GM12878 (cell line): Measurements from ENCODE around the gene KRTAP10-10. TPM values are rescaled to one million over a fixed set of nuclear protein-coding genes. Genes with fewer than 3 reads are reported as not detected.

Source experiments
- ATAC-seq: fragments of 200-7000 bp; cut with Tn5 transposase; 3 replicates; pipeline ENCODE4 v1.9.1; 2020; ENCODE audit warnings: mild to moderate bottlenecking, moderate library complexity
- BruUV-seq: library from RNA; stranded (reverse); fragments of 400-500 nt; replicated peaks from 2 replicates; lab custom pipeline; 2021; lab: Mats Ljungman, UMichigan
- CTCF ChIA-PET: fragments of 300-600 bp; sonication (Branson Sonifier 250); formaldehyde crosslinking; extraction: SDS; loops from one replicate; lab custom pipeline; 2021; ENCODE audit warnings: inconsistent platforms; lab: Yijun Ruan, JAX
- POLR2A ChIA-PET: fragments of 350-600 bp; formaldehyde crosslinking; extraction: SDS; loops from one replicate; lab custom pipeline; 2021; ENCODE audit warnings: inconsistent platforms; lab: Charles Lee
- RAD21 ChIA-PET: fragments of 300-600 bp; sonication (Branson Sonifier 250); formaldehyde crosslinking; loops from one replicate; lab custom pipeline; 2023; ENCODE audit warnings: antibody characterized with exemption; ENCODE audit not compliant: unreplicated experiment; lab: Charles Lee
- SMC1A ChIA-PET: fragments of 300-600 bp; sonication (Branson Sonifier 250); formaldehyde crosslinking; loops from one replicate; lab custom pipeline; 2023; ENCODE audit not compliant: unreplicated experiment, uncharacterized antibody; lab: Charles Lee
- DNase-seq: peaks from one replicate; pipeline ENCODE4 v3.0.0-alpha.2; 2011; ENCODE audit warnings: low read depth, low spot score
- FAIRE-seq: peaks from 3 replicates; lab custom pipeline; 2011; peaks lifted over from hg19 to GRCh38; lab: Jason Lieb, UNC
- H2AFZ ChIP-seq: 2 replicates; pipeline ENCODE4 v1.6.0; 2011; ENCODE audit warnings: low read depth, low read length, control low read depth; ENCODE audit not compliant: control insufficient read depth
- H3K27ac ChIP-seq: 2 replicates; pipeline ENCODE4 v1.5.1; 2011; ENCODE audit warnings: control low read depth; ENCODE audit not compliant: control insufficient read depth, insufficient read depth
- H3K27me3 ChIP-seq, 2 experiments: replicated peaks in 1 of 2; 2 replicates each; pipeline versions ENCODE4 v1.6.0 to v1.6.1; 2011; ENCODE audit warnings: low read length in 1 of 2; ENCODE audit not compliant: control insufficient read depth in 2 of 2, insufficient read depth in 2 of 2
- H3K36me3 ChIP-seq, 2 experiments: 2 replicates each; pipeline ENCODE4 v1.5.1; 2011; ENCODE audit warnings: low read length in 1 of 2; ENCODE audit not compliant: control insufficient read depth in 2 of 2, insufficient read depth in 2 of 2
- H3K4me1 ChIP-seq: 2 replicates; pipeline ENCODE4 v1.6.1; 2011; ENCODE audit warnings: mild to moderate bottlenecking, low read length, moderate library complexity, mixed read lengths; ENCODE audit not compliant: control insufficient read depth, insufficient read depth
- H3K4me2 ChIP-seq: 2 replicates; pipeline ENCODE4 v1.6.0; 2011; ENCODE audit warnings: control low read depth; ENCODE audit not compliant: control insufficient read depth, insufficient read depth
- H3K4me3 ChIP-seq: fragments of 200-600 bp; sonication (generic); 2 replicates; pipeline ENCODE4 v1.5.1; 2016
- H3K79me2 ChIP-seq: 2 replicates; pipeline ENCODE4 v1.6.0; 2011; ENCODE audit warnings: low read length; ENCODE audit not compliant: control insufficient read depth, insufficient read depth
- H3K9ac ChIP-seq: 2 replicates; pipeline ENCODE4 v1.8.0; 2011; ENCODE audit warnings: low read length, control low read depth, mixed read lengths; ENCODE audit not compliant: control insufficient read depth, insufficient read depth
- H3K9me3 ChIP-seq: replicated peaks from 3 replicates; pipeline ENCODE4 v1.5.1; 2011; ENCODE audit warnings: mild to moderate bottlenecking, low read length; ENCODE audit not compliant: control insufficient read depth, insufficient read depth
- H4K20me1 ChIP-seq: 2 replicates; pipeline ENCODE4 v1.6.0; 2011; ENCODE audit not compliant: control insufficient read depth, insufficient read depth
- BHLHE40 ChIP-seq, 2 experiments: fragments of 450-650 bp in 1 of 2; IDR thresholded peaks; 2 replicates each; pipeline ENCODE4 v1.6.1; 2011 to 2017; ENCODE audit warnings: low read depth in 2 of 2, borderline replicate concordance in 1 of 2, improper control_type of control experiment in 1 of 2, low read length in 1 of 2, mild to moderate bottlenecking in 1 of 2
- CBX5 ChIP-seq: sonication (generic); IDR thresholded peaks from 2 replicates; pipeline ENCODE4 v1.6.1; 2016; ENCODE audit warnings: low read depth, moderate library complexity, mild to moderate bottlenecking, inconsistent platforms
- KLF5 ChIP-seq: fragments of 450-650 bp; IDR thresholded peaks from 2 replicates; pipeline ENCODE4 v1.6.1; 2014; ENCODE audit warnings: mild to moderate bottlenecking; ENCODE audit not compliant: partially characterized antibody
- NBN ChIP-seq: fragments of 450-650 bp; IDR thresholded peaks from 2 replicates; pipeline ENCODE4 v1.6.1; 2016
- STAT1 ChIP-seq: fragments of 450-650 bp; conservative IDR thresholded peaks from 2 replicates; pipeline ENCODE4 v1.6.1; 2014; ENCODE audit warnings: antibody characterized with exemption, mild to moderate bottlenecking
- TBL1XR1 ChIP-seq: IDR thresholded peaks from 2 replicates; pipeline ENCODE4 v1.6.1; 2012; ENCODE audit warnings: low read depth, low read length, improper control_type of control experiment
- WGBS: methylation state at CpG from one replicate; pipeline ENCODE4 v1.1.6; 2016; ENCODE audit warnings: low lambda C conversion rate; ENCODE audit not compliant: insufficient replicate concordance, insufficient coverage; ENCODE audit errors: missing lambda C conversion rate; 5-methylcytosine and 5-hydroxymethylcytosine counted together
- in situ Hi-C: fragments of 300-500 bp; cut with MboI; formaldehyde crosslinking; loops from 9 replicates; pipeline ENCODE4 v1.14.3; 2018; ENCODE audit warnings: mixed read lengths
- intact Hi-C: fragments of 100-400 bp; cut with micrococcal nuclease; formaldehyde crosslinking; loops from one replicate; pipeline ENCODE4 v1.14.2; 2022; ENCODE audit not compliant: unreplicated experiment
- polyA plus RNA-seq, 11 experiments: library from polyadenylated mRNA; depleted of rRNA in 4 of 11; unstranded in 6 of 11; stranded (reverse) in 5 of 11; fragments of >200 nt; fragmentation: Nextera tagmentation in 4 of 11; fragmentation: Illumina TruSeq in 1 of 11; extraction: Ambion mirVana in 4 of 11; extraction: Trizol in 1 of 11; gene quantifications; 1 replicate in 1 of 11; 2 replicates in 10 of 11; pipeline versions ENCODE4 v1.2.1 to v1.2.3, GENCODE V29; 2011 to 2016; ENCODE audit warnings: inconsistent platforms in 2 of 11, missing spikeins in 2 of 11, low read depth in 1 of 11
- total RNA-seq, 4 experiments: library from RNA; depleted of rRNA in 3 of 4; stranded (reverse); fragments of >200 nt in 3 of 4; fragmentation: Illumina TruSeq in 1 of 4; extraction: Trizol in 1 of 4; gene quantifications; 2 replicates each; pipeline versions ENCODE4 v1.2.1 to v1.2.3, GENCODE V29; 2013 to 2021
- TF ChIP-seq, protein P1 (sequence below): fragments of 450-650 bp; IDR thresholded peaks from 2 replicates; pipeline ENCODE4 v1.6.1; 2017; ENCODE audit warnings: mild to moderate bottlenecking
- TF ChIP-seq, protein P2 (sequence below): fragments of 450-650 bp; IDR thresholded peaks from 2 replicates; pipeline ENCODE4 v1.6.1; 2017; ENCODE audit warnings: mild to moderate bottlenecking, low read depth, inconsistent platforms; ENCODE audit not compliant: poor library complexity, severe bottlenecking

The KRTAP10-10 gene
- total and polyA plus RNA-seq, 10 of the 15 experiments (the other 5 are each of a cell fraction or from before 2014, with no cell fraction given) = not detected

DNA sequence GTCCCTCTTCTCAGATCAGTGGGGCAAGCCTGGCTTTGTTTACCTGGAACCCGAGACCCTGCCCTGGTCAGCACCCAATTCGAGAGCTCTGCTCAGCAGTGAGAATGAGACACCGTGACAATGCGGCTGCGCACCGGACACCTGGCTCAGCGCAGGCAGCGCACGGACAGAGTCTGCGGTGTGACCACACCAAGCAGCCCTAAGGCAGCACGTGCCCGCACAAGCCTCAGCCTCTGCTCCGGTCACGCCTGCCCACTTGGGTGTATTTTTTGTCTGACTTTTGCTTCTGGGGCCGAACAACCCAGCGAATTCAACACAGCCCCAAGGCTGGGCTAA lies 20.6 kb upstream of the KRTAP10-10 start:
- DNase-seq = no peak
- H3K27me3 ChIP-seq = no peaks in the 10 kb centered on the region
- ChIA-PET CTCF (no interaction called here), POLR2A (no interaction called here), SMC1A (no interaction called here), RAD21 (no interaction called here)
- no peak for FAIRE-seq
- H3K79me2 ChIP-seq = no peaks in the 10 kb centered on the region
- no peak overlapping the region for H3K9ac ChIP-seq
- ATAC-seq = no peak
- TF ChIP-seq CBX5 (no peak), TBL1XR1 (no peak), BHLHE40 (IDR thresholded peaks at IDR 0.05; ENCODE audit: borderline replicate concordance in 1 of 2, low read depth in 2 of 2, low read length in 1 of 2) (no peak), NBN (no peak), STAT1 (no peak), KLF5 (no peak)
- TF ChIP-seq, protein P1, sequence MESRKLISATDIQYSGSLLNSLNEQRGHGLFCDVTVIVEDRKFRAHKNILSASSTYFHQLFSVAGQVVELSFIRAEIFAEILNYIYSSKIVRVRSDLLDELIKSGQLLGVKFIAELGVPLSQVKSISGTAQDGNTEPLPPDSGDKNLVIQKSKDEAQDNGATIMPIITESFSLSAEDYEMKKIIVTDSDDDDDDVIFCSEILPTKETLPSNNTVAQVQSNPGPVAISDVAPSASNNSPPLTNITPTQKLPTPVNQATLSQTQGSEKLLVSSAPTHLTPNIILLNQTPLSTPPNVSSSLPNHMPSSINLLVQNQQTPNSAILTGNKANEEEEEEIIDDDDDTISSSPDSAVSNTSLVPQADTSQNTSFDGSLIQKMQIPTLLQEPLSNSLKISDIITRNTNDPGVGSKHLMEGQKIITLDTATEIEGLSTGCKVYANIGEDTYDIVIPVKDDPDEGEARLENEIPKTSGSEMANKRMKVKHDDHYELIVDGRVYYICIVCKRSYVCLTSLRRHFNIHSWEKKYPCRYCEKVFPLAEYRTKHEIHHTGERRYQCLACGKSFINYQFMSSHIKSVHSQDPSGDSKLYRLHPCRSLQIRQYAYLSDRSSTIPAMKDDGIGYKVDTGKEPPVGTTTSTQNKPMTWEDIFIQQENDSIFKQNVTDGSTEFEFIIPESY = no peak
- TF ChIP-seq, protein P2, sequence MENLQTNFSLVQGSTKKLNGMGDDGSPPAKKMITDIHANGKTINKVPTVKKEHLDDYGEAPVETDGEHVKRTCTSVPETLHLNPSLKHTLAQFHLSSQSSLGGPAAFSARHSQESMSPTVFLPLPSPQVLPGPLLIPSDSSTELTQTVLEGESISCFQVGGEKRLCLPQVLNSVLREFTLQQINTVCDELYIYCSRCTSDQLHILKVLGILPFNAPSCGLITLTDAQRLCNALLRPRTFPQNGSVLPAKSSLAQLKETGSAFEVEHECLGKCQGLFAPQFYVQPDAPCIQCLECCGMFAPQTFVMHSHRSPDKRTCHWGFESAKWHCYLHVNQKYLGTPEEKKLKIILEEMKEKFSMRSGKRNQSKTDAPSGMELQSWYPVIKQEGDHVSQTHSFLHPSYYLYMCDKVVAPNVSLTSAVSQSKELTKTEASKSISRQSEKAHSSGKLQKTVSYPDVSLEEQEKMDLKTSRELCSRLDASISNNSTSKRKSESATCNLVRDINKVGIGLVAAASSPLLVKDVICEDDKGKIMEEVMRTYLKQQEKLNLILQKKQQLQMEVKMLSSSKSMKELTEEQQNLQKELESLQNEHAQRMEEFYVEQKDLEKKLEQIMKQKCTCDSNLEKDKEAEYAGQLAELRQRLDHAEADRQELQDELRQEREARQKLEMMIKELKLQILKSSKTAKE = no peak
- in situ Hi-C loops (no loop called here), intact Hi-C loops (no loop called here)
- peaks cover 2% of the 10 kb centered on the region; the same call in 1 of the 3 replicates for H3K9me3 ChIP-seq
- BruUV-seq = no TSS peak
- no peak overlapping the region for H2AFZ ChIP-seq
- H3K27ac ChIP-seq = no peak overlapping the region
- no peaks in the 10 kb centered on the region for H3K4me1 ChIP-seq
- no peak overlapping the region for H3K4me3 ChIP-seq
- 53% methylated on average over 16 of the region's 16 CpGs for WGBS
- H4K20me1 ChIP-seq = no peaks in the 10 kb centered on the region
- H3K4me2 ChIP-seq = no peak overlapping the region
- H3K36me3 ChIP-seq = no peaks in the 10 kb centered on the region
